ENCODE results near the gene DLK1.

DLK1 gene

DNA sequence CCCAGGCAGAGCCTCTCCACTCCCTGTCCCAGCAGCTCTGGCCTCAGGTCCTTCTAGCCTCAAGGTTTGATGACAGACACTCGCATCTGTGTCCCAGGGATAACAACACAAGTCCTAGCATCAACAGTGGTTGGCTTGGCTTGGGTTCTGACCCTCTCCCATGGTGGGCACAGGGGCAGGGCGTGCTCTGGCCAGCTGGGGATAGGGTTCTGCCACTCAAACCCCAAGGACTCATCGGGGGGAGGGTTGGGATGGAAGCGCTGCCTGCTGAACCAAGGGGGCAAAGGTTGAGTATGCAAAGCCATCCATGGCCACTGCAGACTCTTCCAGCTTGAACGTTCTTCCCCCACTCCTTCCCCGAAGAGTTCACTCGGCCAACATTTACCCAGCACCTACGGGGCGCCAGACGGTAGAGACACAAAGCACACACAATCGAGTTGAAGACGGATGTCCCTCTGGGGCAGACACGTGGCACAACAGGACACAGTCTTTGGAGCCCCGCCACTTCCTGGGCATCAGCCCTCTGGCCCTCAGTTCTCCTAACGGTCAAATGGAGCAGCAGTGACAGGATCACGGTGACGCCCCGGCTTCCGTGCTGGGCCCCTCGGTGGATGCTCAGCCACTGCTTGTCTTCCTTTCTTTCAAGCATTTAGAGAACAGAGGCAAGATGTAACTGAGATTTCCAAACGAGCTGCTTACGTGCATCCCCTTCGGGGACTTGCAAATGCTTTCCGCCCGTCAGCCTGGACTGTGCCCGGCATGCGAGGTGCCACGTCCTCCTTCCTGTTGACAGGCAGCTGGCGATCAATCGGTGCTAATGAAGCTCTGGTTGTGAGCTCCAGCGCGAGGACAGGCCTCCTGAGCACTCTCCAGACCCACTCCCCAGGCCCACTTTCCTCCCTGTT lies 42.6 kb downstream of the DLK1 start:
- Histone ChIP-seq H3K9me3 (ENCODE audit: low read depth, low read length) (no peaks in the 10 kb centered on the region), H3K27ac (no peak overlapping the region), H3K9ac (ENCODE audit: insufficient read length) (no peak overlapping the region), H3K4me3 (no peak overlapping the region), H3K36me3 (ENCODE audit: insufficient read depth, low read length) (no peaks in the 10 kb centered on the region)
- TF ChIP-seq EZH2 (IDR thresholded peaks at IDR 0.05), result no peak
- TF ChIP-seq POLR2AphosphoS5 (IDR thresholded peaks at IDR 0.05; ENCODE audit: borderline replicate concordance, low read depth, low read length), result no peak
- no peak for TF ChIP-seq FOXP2 (optimal IDR thresholded peaks at IDR 0.05; ENCODE audit: control extremely low read depth, extremely low read length, insufficient read depth)
- no peak for DNase-seq (ENCODE audit: low read depth, low spot score)

DNA sequence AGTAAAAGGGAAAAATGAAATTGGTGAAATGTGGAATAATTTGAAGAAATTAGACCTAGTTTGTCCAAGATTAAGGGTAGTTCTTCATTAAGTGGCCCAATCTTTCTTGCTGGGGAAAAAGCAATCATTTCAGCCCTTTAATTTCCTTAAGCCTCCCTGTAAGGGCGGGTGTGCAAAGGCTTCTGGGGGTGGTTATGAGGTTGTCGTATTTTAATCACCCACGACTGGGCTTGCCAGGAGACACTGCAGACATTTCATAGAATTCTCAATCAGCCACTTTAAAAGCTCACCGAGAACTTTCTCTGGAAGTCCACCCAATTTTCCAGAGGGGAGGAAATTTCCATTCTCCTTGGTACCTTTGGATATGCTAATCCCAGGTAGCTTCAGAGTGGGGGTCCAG lies 43.4 kb downstream of the DLK1 start:
- Histone ChIP-seq H3K36me3 (ENCODE audit: insufficient read depth, low read length) (no peaks in the 10 kb centered on the region), H3K27ac (no peak overlapping the region), H3K9me3 (ENCODE audit: low read depth, low read length) (no peaks in the 10 kb centered on the region), H3K4me3 (no peak overlapping the region), H3K9ac (ENCODE audit: insufficient read length) (no peak overlapping the region)
- DNase-seq (ENCODE audit: low read depth, low spot score), result no peak
- no peak for TF ChIP-seq POLR2AphosphoS5 (IDR thresholded peaks at IDR 0.05; ENCODE audit: borderline replicate concordance, low read depth, low read length)
- TF ChIP-seq FOXP2 (optimal IDR thresholded peaks at IDR 0.05; ENCODE audit: control extremely low read depth, extremely low read length, insufficient read depth), result no peak
- TF ChIP-seq EZH2 (IDR thresholded peaks at IDR 0.05), result no peak

DNA sequence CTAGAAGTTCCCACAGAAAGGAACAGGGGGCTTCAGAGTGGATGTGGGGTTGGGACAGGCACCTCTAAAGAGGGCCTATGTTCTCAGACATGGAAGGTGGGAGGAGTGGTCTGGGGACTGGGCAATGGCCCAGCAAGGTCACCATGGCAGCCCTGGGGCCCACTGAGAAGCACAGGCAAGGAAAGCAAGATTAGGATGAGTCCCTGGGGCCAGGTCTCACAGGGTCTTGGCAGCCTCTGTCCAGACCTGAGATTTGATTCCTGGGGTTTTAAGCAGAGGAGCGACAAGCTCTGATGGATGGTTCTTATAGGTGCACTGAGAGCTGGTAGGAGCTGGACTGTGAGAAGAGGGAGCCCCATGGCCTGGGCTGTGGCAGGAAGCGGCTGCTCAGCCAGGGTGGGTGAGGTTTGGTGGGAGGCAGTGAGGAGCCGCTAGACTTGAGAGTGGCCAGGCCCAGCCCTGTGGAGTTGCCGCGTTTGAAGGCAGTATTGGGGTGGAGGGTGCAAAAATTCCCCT lies 44.0 kb downstream of the DLK1 start:
- H3K9me3 ChIP-seq (ENCODE audit: low read depth, low read length), result no peaks in the 10 kb centered on the region
- no peak overlapping the region; the same call in 1 of the 2 replicates for H3K27ac ChIP-seq
- no peak overlapping the region for H3K4me3 ChIP-seq
- H3K36me3 ChIP-seq (ENCODE audit: insufficient read depth, low read length), result no peaks in the 10 kb centered on the region
- TF ChIP-seq EZH2 (IDR thresholded peaks at IDR 0.05) (no peak), FOXP2 (optimal IDR thresholded peaks at IDR 0.05; ENCODE audit: control extremely low read depth, extremely low read length, insufficient read depth) (no peak), POLR2AphosphoS5 (IDR thresholded peaks at IDR 0.05; ENCODE audit: borderline replicate concordance, low read depth, low read length) (no peak)
- DNase-seq (ENCODE audit: low read depth, low spot score), result no peak
- no peak overlapping the region for H3K9ac ChIP-seq (ENCODE audit: insufficient read length)

DNA sequence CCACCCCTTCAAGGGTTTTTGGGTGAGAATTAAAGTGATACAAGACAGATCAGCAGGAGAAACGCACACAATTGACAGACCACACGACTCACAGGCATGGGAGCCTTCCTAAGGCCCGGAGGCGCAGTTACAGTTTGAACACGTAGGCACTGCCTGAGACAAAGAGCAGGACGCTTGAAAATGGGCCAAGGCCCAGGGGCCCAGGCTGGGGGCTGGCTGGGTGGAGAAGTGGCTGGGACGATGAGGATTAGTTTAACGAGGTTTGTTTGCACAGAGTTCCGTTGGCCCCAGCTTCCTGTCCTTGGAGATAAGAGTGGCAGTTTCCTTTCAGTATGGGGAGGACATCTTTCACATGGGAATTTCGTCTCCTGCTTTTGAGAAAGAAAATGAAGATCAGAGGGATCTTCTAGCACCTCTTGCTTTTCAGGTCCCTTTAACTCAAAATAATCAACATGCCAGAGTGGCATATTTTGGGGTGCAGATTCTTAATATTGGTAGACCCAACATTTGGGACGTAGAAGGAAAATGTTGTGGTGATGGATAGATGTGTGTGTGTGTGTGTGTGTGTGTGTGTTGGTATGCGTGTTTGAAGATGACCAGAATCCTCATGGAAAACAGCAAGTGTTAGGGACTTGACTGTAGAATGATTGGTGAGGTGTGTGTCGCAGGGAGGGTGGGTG lies 44.6 kb downstream of the DLK1 start:
- no peak for DNase-seq (ENCODE audit: low read depth, low spot score)
- Histone ChIP-seq H3K4me3 (no peak overlapping the region), H3K27ac (no peak overlapping the region; the same call in 1 of the 2 replicates), H3K9ac (ENCODE audit: insufficient read length) (no peak overlapping the region), H3K36me3 (ENCODE audit: insufficient read depth, low read length) (no peaks in the 10 kb centered on the region), H3K9me3 (ENCODE audit: low read depth, low read length) (no peaks in the 10 kb centered on the region)
- no peak for TF ChIP-seq FOXP2 (optimal IDR thresholded peaks at IDR 0.05; ENCODE audit: control extremely low read depth, extremely low read length, insufficient read depth)
- no peak for TF ChIP-seq EZH2 (IDR thresholded peaks at IDR 0.05)
- no peak for TF ChIP-seq POLR2AphosphoS5 (IDR thresholded peaks at IDR 0.05; ENCODE audit: borderline replicate concordance, low read depth, low read length)

DNA sequence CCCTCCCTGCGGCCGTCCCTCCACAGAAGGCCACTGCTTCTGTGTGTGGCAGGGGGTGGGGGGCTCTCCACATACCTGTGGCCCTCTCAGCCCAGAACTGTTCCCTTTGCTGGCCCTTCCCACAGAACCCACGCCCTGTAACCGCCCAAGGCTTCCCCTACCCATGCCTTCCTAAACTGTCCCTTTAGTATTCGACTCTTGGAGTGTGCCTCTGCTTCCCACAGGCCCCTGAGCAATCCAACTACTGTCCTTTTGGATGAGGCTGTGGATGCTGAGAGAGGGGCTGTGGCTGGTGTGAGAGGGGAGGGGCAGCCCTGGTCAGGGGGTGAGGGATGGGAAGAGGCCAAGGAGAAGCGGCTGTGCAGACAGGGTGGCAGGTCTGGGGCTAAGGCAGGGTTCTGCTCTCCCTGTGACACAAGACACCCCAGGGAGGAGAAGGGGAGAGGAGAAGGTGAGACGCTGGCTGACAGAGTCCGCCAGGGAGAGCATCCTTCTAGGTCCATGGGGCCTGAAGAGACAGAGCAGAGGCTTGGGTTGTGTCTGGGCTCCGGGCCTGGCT lies 46.0 kb downstream of the DLK1 start:
- H3K4me3 ChIP-seq, result no peak overlapping the region
- no peaks in the 10 kb centered on the region for H3K9me3 ChIP-seq (ENCODE audit: low read depth, low read length)
- no peaks in the 10 kb centered on the region for H3K36me3 ChIP-seq (ENCODE audit: insufficient read depth, low read length)
- no peak overlapping the region for H3K27ac ChIP-seq
- no peak overlapping the region for H3K9ac ChIP-seq (ENCODE audit: insufficient read length)
- no peak for TF ChIP-seq FOXP2 (optimal IDR thresholded peaks at IDR 0.05; ENCODE audit: control extremely low read depth, extremely low read length, insufficient read depth)
- TF ChIP-seq EZH2 (IDR thresholded peaks at IDR 0.05), result no peak
- no peak for TF ChIP-seq POLR2AphosphoS5 (IDR thresholded peaks at IDR 0.05; ENCODE audit: borderline replicate concordance, low read depth, low read length)
- no peak for DNase-seq (ENCODE audit: low read depth, low spot score)

DNA sequence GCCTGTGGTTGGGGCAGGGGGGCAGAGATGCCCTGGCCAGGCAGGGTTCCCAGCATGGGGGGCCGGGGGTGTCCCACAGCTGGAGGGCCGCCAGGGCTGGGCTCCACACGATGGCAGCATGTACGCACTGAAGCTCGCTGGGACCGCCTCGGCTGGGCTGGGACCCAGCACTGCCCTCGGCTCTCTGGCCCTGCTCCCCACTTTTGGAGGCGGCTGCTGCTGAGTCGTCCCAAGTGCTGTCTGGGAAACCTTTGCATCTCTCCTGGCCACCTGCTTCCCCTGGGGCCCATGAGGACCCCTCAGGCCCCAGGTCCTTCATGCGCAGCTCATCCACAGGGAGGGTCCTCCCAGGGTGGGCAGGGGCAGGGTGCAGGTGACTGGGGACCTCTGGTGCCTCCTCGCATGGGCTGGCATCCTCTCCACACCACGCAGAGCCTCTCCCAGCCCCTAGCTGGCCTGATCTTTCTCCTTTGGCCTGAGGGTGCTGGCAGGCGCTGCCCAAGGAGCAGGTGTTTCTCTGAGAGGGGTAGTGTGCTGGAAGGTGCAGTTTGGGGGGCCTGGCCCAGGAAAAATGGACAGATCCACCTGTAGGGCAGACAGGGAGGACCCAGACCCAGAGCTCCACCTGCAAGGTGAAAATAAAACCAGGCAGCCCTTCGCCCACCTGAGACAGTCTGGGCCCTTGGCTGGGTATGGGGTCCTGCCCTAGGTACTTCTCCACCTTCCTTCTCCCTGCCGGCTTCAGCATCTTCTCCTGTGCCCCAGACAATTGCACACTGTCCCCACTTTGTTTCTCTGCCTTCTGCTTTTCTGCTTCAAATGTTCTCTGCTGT lies 46.9 kb downstream of the DLK1 start:
- H3K36me3 ChIP-seq (ENCODE audit: insufficient read depth, low read length), result no peaks in the 10 kb centered on the region
- H3K9me3 ChIP-seq (ENCODE audit: low read depth, low read length), result no peaks in the 10 kb centered on the region
- no peak for DNase-seq (ENCODE audit: low read depth, low spot score)
- no peak overlapping the region for H3K9ac ChIP-seq (ENCODE audit: insufficient read length)
- no peak overlapping the region for H3K4me3 ChIP-seq
- H3K27ac ChIP-seq, result no peak overlapping the region
- TF ChIP-seq POLR2AphosphoS5 (IDR thresholded peaks at IDR 0.05; ENCODE audit: borderline replicate concordance, low read depth, low read length), result no peak
- TF ChIP-seq EZH2 (IDR thresholded peaks at IDR 0.05), result no peak
- TF ChIP-seq FOXP2 (optimal IDR thresholded peaks at IDR 0.05; ENCODE audit: control extremely low read depth, extremely low read length, insufficient read depth), result no peak

DNA sequence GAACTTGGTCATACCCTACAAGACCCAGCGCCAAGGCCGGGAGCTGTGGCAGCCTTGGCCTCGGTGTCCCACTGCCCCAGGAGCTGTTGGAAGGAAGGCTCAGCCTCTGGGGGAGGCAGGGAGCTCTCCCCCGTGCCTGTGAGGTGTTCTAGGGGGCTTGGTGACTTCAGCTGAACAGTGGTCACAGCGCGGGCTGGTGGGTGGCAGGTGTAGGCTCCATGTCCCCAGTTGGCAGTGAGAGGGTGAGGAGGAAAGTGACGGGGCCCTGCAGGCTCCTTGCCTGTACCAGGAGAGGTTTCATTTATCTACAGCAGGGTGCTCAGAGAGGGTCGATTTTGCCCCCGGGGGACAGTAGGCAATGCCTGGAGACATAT lies 47.5 kb downstream of the DLK1 start:
- DNase-seq (ENCODE audit: low read depth, low spot score), result no peak
- Histone ChIP-seq H3K9me3 (ENCODE audit: low read depth, low read length) (no peaks in the 10 kb centered on the region), H3K9ac (ENCODE audit: insufficient read length) (no peak overlapping the region), H3K36me3 (ENCODE audit: insufficient read depth, low read length) (no peaks in the 10 kb centered on the region), H3K27ac (no peak overlapping the region), H3K4me3 (no peak overlapping the region)
- TF ChIP-seq POLR2AphosphoS5 (IDR thresholded peaks at IDR 0.05; ENCODE audit: borderline replicate concordance, low read depth, low read length) (no peak), EZH2 (IDR thresholded peaks at IDR 0.05) (no peak), FOXP2 (optimal IDR thresholded peaks at IDR 0.05; ENCODE audit: control extremely low read depth, extremely low read length, insufficient read depth) (no peak)

Measured in SK-N-MC (cell line).